Measurements from ENCODE around the gene BAIAP2. TPM values are rescaled to one million over a fixed set of nuclear protein-coding genes. Genes with fewer than 3 reads are reported as not detected.
A peak's percentile ranks its signal among the peaks of the same experiment; 100 is the strongest.

The BAIAP2 gene
- polyA plus RNA-seq, 6 donors from 2014 or later = 0.19 to 6.1 (median 0.79) TPM

- Mint-ChIP-seq H3K4me3 (no peak overlapping the region), H3K36me3 (no peaks in the 10 kb centered on the region), H3K27me3 (peaks cover 0 to 3% (median 0%) of the 10 kb centered on the region in 3 donors), H3K27ac (no peak overlapping the region), H3K9me3 (no peaks in the 10 kb centered on the region), H3K4me1 (no peaks in the 10 kb centered on the region)
- ATAC-seq (ENCODE audit: low read depth in 2 of 2) = no peak
- DNase-seq = no peak
These were observed 75.0 kb downstream of the BAIAP2 start for GRCh38 chr17:81109957-81110356.

DNA sequence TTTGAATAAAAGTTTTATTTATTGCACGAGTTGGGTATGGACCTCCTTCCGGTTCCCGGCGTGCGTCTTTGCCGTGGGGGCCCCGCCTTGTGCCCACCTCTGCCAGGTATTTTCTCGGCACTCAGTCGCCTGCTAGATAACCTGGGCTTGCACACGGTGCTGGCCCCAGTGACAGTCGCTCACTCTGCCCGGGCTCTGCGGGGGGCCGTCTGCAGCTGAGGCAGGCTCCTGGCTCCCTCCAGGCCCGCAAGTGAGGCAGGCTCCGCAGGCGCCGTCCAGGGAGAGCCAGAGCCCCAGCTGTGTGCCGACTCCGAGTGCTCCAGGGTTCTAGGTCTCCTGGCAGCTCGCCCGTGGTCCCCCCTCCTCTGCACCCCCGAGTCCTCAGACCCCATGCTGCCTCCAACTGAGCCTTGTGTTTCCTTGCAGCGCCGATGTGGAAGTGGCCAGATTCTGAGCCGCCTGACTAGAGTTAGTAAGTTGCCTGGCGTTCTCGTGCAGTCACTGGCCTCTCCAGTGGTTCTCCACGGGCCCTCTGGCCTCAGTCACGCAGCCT lies 75.6 kb downstream of the BAIAP2 start:
- no peaks in the 10 kb centered on the region for H3K9me3 Mint-ChIP-seq
- no peaks in the 10 kb centered on the region for H3K36me3 Mint-ChIP-seq
- H3K27me3 Mint-ChIP-seq = peaks cover 0 to 5% (median 0%) of the 10 kb centered on the region in 3 donors
- H3K4me1 Mint-ChIP-seq = no peaks in the 10 kb centered on the region
- DNase-seq (no peak), ATAC-seq (ENCODE audit: low read depth in 2 of 2) (no peak)
- H3K4me3 Mint-ChIP-seq = no peak overlapping the region
- H3K27ac Mint-ChIP-seq = no peak overlapping the region

- H3K27me3 Mint-ChIP-seq = peaks cover 0 to 9% (median 0%) of the 10 kb centered on the region in 3 donors
- no peak for ATAC-seq (ENCODE audit: low read depth in 2 of 2)
- DNase-seq = no peak
- no peak overlapping the region for H3K27ac Mint-ChIP-seq
- no peaks in the 10 kb centered on the region for H3K9me3 Mint-ChIP-seq
- no peaks in the 10 kb centered on the region for H3K4me1 Mint-ChIP-seq
- H3K36me3 Mint-ChIP-seq = no peaks in the 10 kb centered on the region
- H3K4me3 Mint-ChIP-seq = no peak overlapping the region
These were observed 76.1 kb downstream of the BAIAP2 start for GRCh38 chr17:81111066-81111465.

GRCh38 chr17:81112450-81112849 lies 77.5 kb downstream of the BAIAP2 start:
- Mint-ChIP-seq H3K4me3 (no peak overlapping the region), H3K9me3 (no peaks in the 10 kb centered on the region), H3K4me1 (no peaks in the 10 kb centered on the region), H3K27me3 (peaks cover 0 to 12% (median 0%) of the 10 kb centered on the region in 3 donors), H3K36me3 (no peaks in the 10 kb centered on the region), H3K27ac (no peak overlapping the region)
- ATAC-seq (ENCODE audit: low read depth in 2 of 2) = no peak
- no peak for DNase-seq

DNA sequence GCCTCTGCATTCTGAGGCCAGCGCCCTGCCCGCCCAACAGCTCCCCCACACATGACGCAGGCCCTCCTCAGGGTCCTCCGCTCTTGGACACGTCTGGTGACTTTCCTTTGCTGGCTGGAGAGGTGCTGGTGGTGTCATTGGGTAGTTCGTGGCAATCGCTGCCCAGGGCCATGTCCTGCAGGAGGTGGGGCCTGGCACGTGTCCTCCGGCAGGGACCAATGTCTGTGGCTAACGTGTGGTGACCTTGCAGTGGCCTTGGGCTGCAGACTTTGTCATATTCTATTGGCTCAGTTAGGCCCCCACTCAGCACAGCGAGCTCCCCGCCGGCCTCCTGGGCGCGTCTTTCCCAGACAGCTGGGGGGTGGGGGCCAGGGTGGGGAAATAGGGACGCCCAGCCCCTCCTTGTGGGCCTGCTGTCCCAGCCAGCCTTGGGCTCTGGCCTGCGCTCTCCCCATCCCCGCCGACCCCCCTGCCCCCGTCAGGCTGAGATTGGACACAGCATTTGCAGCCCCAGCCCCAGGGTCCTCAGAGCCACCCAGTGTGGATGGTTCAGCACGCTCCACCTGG lies 78.3 kb downstream of the BAIAP2 start:
- ATAC-seq (ENCODE audit: low read depth in 2 of 2) (no peak), DNase-seq (no peak)
- Mint-ChIP-seq H3K4me1 (no peaks in the 10 kb centered on the region), H3K27ac (peak overlapping the region in 1 of 6 donors; percentile 21), H3K36me3 (no peaks in the 10 kb centered on the region), H3K4me3 (no peak overlapping the region), H3K27me3 (peaks cover 0 to 12% (median 2%) of the 10 kb centered on the region in 3 donors), H3K9me3 (no peaks in the 10 kb centered on the region)

DNA sequence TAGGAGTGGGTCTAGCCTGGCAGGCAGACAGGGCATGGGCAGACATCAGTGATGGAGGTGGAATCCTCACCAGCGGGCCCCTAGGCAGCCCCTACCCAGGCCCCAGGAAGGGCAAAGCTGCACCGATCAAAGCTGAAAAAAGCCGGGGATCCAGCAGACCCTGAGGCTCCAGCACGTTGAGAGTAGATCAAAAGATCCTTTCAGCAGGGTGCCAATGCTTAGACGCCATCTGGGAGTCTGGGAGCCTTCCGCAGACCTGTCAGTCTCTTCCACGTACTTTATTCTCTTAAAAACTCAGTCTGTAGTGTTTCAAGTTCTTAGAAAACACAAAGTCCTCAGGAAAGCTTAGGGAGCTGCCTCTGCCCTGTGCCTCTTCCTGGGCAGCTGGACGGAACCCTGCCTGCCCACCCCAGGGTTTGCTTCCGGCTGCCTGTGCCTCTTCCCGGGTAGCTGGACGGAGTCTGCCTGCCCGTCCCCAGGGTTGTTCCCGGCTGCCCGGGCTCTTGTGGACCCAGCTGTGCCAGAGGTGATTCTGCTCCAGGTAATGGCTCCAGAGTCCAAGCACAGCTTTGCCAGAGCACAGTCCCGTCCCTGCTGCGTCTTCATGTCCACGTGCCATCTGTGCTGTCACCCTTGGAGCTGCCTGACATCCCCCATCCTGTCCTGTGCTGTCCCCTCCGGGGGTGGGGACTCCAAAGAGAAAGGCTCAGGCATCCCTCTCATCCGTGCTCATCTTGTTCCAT lies 79.6 kb downstream of the BAIAP2 start:
- H3K4me3 Mint-ChIP-seq = no peak overlapping the region
- DNase-seq = no peak
- peaks cover 0 to 18% (median 7%) of the 10 kb centered on the region in 3 donors for H3K27me3 Mint-ChIP-seq
- ATAC-seq (ENCODE audit: low read depth in 2 of 2) = no peak
- H3K36me3 Mint-ChIP-seq = no peaks in the 10 kb centered on the region
- H3K9me3 Mint-ChIP-seq = no peaks in the 10 kb centered on the region
- peaks cover 4 to 9% (median 8%) of the 10 kb centered on the region in 3 donors for H3K4me1 Mint-ChIP-seq
- no peak overlapping the region for H3K27ac Mint-ChIP-seq

- H3K9me3 Mint-ChIP-seq = no peaks in the 10 kb centered on the region
- peaks cover 4 to 12% (median 11%) of the 10 kb centered on the region in 3 donors for H3K4me1 Mint-ChIP-seq
- no peaks in the 10 kb centered on the region for H3K36me3 Mint-ChIP-seq
- H3K27me3 Mint-ChIP-seq = peaks cover 0 to 18% (median 7%) of the 10 kb centered on the region in 3 donors
- no peak overlapping the region for H3K27ac Mint-ChIP-seq
- no peak for DNase-seq
- no peak for ATAC-seq (ENCODE audit: low read depth in 2 of 2)
- H3K4me3 Mint-ChIP-seq = no peak overlapping the region
These were observed 80.3 kb downstream of the BAIAP2 start for GRCh38 chr17:81115219-81115618.

DNA sequence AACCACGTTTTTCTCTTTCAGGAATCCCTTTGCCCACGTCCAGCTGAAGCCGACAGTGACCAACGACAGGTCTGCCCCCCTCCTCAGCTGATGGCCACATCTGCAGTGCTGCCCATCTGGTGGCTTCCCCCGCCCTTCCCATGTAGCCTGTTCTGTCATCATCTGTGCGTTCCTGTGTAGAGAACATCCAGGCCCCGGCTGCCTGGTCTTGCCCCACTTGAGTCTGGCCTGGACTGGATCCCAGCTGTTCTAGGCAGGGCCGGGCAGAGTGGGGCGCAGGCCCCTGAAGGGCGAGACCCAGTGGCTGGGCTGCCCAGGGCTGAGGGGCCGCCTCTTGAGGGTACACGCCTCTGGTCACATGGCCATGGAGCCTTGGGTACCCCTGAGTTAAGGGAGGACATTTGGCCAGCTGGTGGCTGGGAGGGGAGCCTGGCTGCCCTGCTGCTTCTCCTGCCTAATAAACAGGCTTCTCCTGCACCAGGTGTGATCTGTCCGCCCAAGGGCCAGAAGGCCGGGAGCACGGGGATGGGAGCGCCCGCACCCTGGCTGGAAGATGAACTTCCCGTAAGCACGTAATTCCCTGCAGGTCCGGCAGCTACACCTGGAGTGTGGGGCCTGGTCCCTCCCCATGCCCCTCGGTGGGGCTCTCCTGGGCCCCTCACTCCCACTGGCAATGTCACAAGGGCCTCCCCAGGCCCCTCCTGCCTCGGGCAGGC lies 81.0 kb downstream of the BAIAP2 start:
- H3K27me3 Mint-ChIP-seq = peaks cover 0 to 18% (median 7%) of the 10 kb centered on the region in 3 donors
- no peak overlapping the region for H3K27ac Mint-ChIP-seq
- no peaks in the 10 kb centered on the region for H3K9me3 Mint-ChIP-seq
- peaks cover 4 to 12% (median 11%) of the 10 kb centered on the region in 3 donors for H3K4me1 Mint-ChIP-seq
- DNase-seq (no peak), ATAC-seq (ENCODE audit: low read depth in 2 of 2) (no peak)
- H3K36me3 Mint-ChIP-seq = no peaks in the 10 kb centered on the region
- H3K4me3 Mint-ChIP-seq = no peak overlapping the region

DNA sequence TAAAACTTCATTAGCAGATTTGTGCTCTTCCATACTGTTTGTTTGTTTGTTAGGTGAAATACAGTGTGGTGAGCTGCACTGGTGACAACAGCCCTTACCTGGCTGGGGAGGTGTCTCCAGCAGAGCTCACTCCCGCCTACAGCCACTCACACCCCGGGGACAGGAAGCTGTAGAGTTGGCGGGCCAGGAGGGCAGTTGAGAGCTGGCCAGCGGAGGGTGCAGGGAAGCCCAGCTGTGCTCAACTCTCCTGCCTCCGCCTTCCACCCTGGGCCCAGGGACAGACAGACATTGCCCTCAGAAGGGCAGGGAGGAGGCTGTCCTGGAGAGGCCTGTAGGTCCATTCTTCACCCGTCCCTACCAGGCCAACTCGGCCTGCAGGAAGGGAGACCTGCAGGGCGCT lies 81.8 kb downstream of the BAIAP2 start:
- no peaks in the 10 kb centered on the region for H3K9me3 Mint-ChIP-seq
- no peaks in the 10 kb centered on the region for H3K36me3 Mint-ChIP-seq
- peaks cover 0 to 18% (median 7%) of the 10 kb centered on the region in 3 donors for H3K27me3 Mint-ChIP-seq
- H3K4me3 Mint-ChIP-seq = no peak overlapping the region
- DNase-seq (no peak), ATAC-seq (ENCODE audit: low read depth in 2 of 2) (no peak)
- no peak overlapping the region for H3K27ac Mint-ChIP-seq
- peaks cover 4 to 12% (median 11%) of the 10 kb centered on the region in 3 donors for H3K4me1 Mint-ChIP-seq

- no peak for DNase-seq
- Mint-ChIP-seq H3K4me3 (peak overlapping the region in 4 of 8 donors; percentile 37 to 73 (median 46)), H3K36me3 (no peaks in the 10 kb centered on the region), H3K9me3 (no peaks in the 10 kb centered on the region), H3K27me3 (peaks cover 0 to 18% (median 7%) of the 10 kb centered on the region in 3 donors), H3K27ac (no peak overlapping the region), H3K4me1 (peaks cover 4 to 12% (median 11%) of the 10 kb centered on the region in 3 donors)
- ATAC-seq (ENCODE audit: low read depth in 2 of 2) = no peak
These were observed 82.8 kb downstream of the BAIAP2 start for GRCh38 chr17:81117672-81118198.

DNA sequence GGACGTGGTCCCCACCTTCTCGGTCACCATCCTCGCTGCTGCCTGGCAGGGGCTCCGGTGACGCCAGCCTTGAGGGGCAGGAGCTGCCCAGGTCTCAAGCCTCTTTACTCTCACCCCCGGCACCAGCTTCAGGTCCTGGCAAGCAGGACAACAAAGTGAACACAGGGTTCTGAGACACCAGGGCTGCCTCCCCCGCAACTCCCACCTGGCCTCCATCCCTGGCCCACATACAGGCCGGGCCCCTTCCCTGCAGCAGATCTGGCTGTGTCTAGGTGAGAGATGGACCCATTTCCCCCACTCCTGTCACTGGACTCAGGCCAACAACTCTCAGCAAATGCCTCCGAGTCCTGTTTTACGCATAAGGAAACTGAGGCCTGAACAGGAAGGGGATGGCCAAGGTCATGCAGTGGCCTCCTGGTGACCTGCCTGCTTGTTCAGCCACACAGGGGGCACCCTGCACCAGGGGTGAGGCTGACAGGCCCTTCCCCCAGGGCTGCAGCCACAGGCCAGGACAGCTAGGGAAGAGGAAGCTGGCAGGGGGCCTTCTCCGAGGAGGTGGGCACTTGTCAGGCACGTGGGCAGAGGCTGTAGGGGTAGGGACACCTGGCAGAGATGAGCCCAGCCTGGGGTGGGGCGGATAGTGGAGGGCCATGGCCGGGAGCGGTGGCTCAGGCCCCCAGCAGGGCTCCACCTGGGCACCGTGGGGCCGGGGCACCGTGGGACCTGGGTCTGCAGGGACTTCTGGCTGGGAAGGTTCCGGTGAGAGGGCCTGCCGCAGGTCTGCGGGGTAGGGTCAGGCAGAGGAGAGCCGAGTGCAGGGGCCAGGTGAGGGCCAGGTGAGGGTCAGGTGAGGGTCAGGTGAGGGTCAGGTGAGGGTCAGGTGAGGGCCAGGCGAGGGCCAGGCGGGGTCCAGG lies 83.6 kb downstream of the BAIAP2 start:
- Mint-ChIP-seq H3K4me3 (peak overlapping the region in 6 of 8 donors; percentile 29 to 81 (median 69)), H3K4me1 (peaks cover 4 to 12% (median 11%) of the 10 kb centered on the region in 3 donors), H3K9me3 (no peaks in the 10 kb centered on the region), H3K27me3 (peaks cover 0 to 18% (median 7%) of the 10 kb centered on the region in 3 donors), H3K36me3 (no peaks in the 10 kb centered on the region), H3K27ac (peak overlapping the region in 4 of 6 donors; percentile 64 to 88 (median 72))
- DNase-seq (no peak), ATAC-seq (ENCODE audit: low read depth in 2 of 2) (no peak)

Data from naive B cell (primary cell).